HepG2 (cell line): Measurements from ENCODE around the gene EIF2B1. TPM values are rescaled to one million over a fixed set of nuclear protein-coding genes. Genes with fewer than 3 reads are reported as not detected.
A peak's percentile ranks its signal among the peaks of the same experiment; 100 is the strongest.

Experiments used
- BRCA1 ChIP-seq: sonication (generic); formaldehyde crosslinking; IDR thresholded peaks from 2 replicates; pipeline ENCODE4 v1.4.0; 2020; ENCODE audit warnings: missing genetic modification reagents
- CENPX ChIP-seq: sonication (generic); formaldehyde crosslinking; IDR thresholded peaks from 2 replicates; pipeline ENCODE4 v1.9.0; 2021; ENCODE audit warnings: mild to moderate bottlenecking, missing genetic modification reagents, moderate library complexity
- CHD4 ChIP-seq: fragments of 200-600 bp; sonication (generic); IDR thresholded peaks from 2 replicates; pipeline ENCODE4 v1.7.0; 2017; ENCODE audit warnings: mild to moderate bottlenecking, low read length, borderline replicate concordance
- HHEX ChIP-seq: IDR thresholded peaks from 2 replicates; pipeline ENCODE4 v1.6.1; 2016; ENCODE audit warnings: control low read depth
- HNRNPUL1 ChIP-seq: fragments of 200-400 bp; formaldehyde crosslinking; IDR thresholded peaks from 2 replicates; pipeline ENCODE4 v1.6.1; 2017; ENCODE audit warnings: low read depth, mild to moderate bottlenecking, low read length, moderate library complexity
- HOXA9 ChIP-seq: sonication (generic); formaldehyde crosslinking; IDR thresholded peaks from 2 replicates; pipeline ENCODE4 v1.8.1; 2022; ENCODE audit warnings: missing genetic modification reagents, mild to moderate bottlenecking, moderate library complexity, borderline replicate concordance
- KAT8 ChIP-seq: IDR thresholded peaks from 2 replicates; pipeline ENCODE4 v1.6.1; 2016; ENCODE audit warnings: missing genetic modification reagents, missing compliant biosample characterization
- MEIS2 ChIP-seq: sonication (generic); formaldehyde crosslinking; IDR thresholded peaks from 2 replicates; pipeline ENCODE4 v1.9.0; 2021; ENCODE audit warnings: mild to moderate bottlenecking, missing genetic modification reagents
- NFKBIZ ChIP-seq: IDR thresholded peaks from 2 replicates; pipeline ENCODE4 v1.6.1; 2018; ENCODE audit warnings: missing genetic modification reagents, missing compliant biosample characterization
- PAWR ChIP-seq: sonication (generic); formaldehyde crosslinking; IDR thresholded peaks from 2 replicates; pipeline ENCODE4 v1.4.0; 2020; ENCODE audit warnings: missing genetic modification reagents, mild to moderate bottlenecking, borderline replicate concordance
- TARDBP ChIP-seq: sonication (generic); formaldehyde crosslinking; IDR thresholded peaks from 2 replicates; pipeline ENCODE4 v1.8.0; 2022; ENCODE audit warnings: mild to moderate bottlenecking, missing genetic modification reagents
- ZFX ChIP-seq: sonication (generic); formaldehyde crosslinking; IDR thresholded peaks from 2 replicates; pipeline ENCODE4 v1.4.0; 2020; ENCODE audit warnings: mild to moderate bottlenecking, low read depth, missing genetic modification reagents, moderate library complexity
- ZNF644 ChIP-seq: IDR thresholded peaks from 2 replicates; pipeline ENCODE4 v1.6.1; 2016; ENCODE audit warnings: low read depth
- ZNF709 ChIP-seq: sonication (generic); formaldehyde crosslinking; IDR thresholded peaks from 2 replicates; pipeline ENCODE4 v1.5.0; 2020; ENCODE audit warnings: mild to moderate bottlenecking, missing genetic modification reagents
- ZNF879 ChIP-seq: sonication (generic); formaldehyde crosslinking; IDR thresholded peaks from 2 replicates; pipeline ENCODE4 v1.8.1; 2023; ENCODE audit warnings: missing genetic modification reagents
- polyA plus RNA-seq, 8 experiments: library from polyadenylated mRNA; depleted of rRNA in 3 of 8; stranded (reverse) in 7 of 8; unstranded in 1 of 8; fragments of >200 nt; fragmentation: Illumina TruSeq in 4 of 8; extraction: Trizol in 4 of 8; gene quantifications; 2 replicates each; pipeline versions ENCODE4 v1.2.1 to v1.2.3, GENCODE V29; 2011 to 2016; ENCODE audit warnings: low read depth in 4 of 8, missing spikeins in 1 of 8, mixed read lengths in 1 of 8; ENCODE audit not compliant: insufficient read depth in 1 of 8
- total RNA-seq, 5 experiments: library from RNA; depleted of rRNA; stranded (reverse); fragments of >200 nt; fragmentation: Illumina TruSeq; extraction: Trizol; gene quantifications; 2 replicates each; pipeline ENCODE4 v1.2.3, GENCODE V29; 2016; ENCODE audit warnings: low read depth in 1 of 5
- TF ChIP-seq, protein P1 (sequence below): fragments of 450-650 bp; IDR thresholded peaks from 2 replicates; pipeline ENCODE4 v1.6.1; 2017; ENCODE audit warnings: mild to moderate bottlenecking
- TF ChIP-seq, protein P2 (sequence below): sonication (generic); formaldehyde crosslinking; IDR thresholded peaks from 2 replicates; pipeline ENCODE4 v1.5.0; 2020; ENCODE audit warnings: missing genetic modification reagents, mild to moderate bottlenecking, borderline replicate concordance
- TF ChIP-seq, protein P3 (sequence below): sonication (generic); formaldehyde crosslinking; IDR thresholded peaks from 2 replicates; pipeline ENCODE4 v1.4.0; 2020; ENCODE audit warnings: missing genetic modification reagents
- TF ChIP-seq, protein P4 (sequence below): sonication (generic); formaldehyde crosslinking; IDR thresholded peaks from 2 replicates; pipeline ENCODE4 v1.4.0; 2020; ENCODE audit warnings: mild to moderate bottlenecking, missing genetic modification reagents
- TF ChIP-seq, protein P5 (sequence below): sonication (generic); formaldehyde crosslinking; IDR thresholded peaks from 2 replicates; pipeline ENCODE4 v1.4.0; 2020; ENCODE audit warnings: missing genetic modification reagents, mild to moderate bottlenecking, borderline replicate concordance
- TF ChIP-seq, protein P6 (sequence below): sonication (generic); formaldehyde crosslinking; IDR thresholded peaks from 2 replicates; pipeline ENCODE4 v1.4.0; 2020; ENCODE audit warnings: missing genetic modification reagents

EIF2B1 gene
- total and polyA plus RNA-seq, 2 of the 13 experiments (the other 11 are each of a cell fraction or from before 2014, with no cell fraction given) = 18.7 to 37.4 TPM

DNA sequence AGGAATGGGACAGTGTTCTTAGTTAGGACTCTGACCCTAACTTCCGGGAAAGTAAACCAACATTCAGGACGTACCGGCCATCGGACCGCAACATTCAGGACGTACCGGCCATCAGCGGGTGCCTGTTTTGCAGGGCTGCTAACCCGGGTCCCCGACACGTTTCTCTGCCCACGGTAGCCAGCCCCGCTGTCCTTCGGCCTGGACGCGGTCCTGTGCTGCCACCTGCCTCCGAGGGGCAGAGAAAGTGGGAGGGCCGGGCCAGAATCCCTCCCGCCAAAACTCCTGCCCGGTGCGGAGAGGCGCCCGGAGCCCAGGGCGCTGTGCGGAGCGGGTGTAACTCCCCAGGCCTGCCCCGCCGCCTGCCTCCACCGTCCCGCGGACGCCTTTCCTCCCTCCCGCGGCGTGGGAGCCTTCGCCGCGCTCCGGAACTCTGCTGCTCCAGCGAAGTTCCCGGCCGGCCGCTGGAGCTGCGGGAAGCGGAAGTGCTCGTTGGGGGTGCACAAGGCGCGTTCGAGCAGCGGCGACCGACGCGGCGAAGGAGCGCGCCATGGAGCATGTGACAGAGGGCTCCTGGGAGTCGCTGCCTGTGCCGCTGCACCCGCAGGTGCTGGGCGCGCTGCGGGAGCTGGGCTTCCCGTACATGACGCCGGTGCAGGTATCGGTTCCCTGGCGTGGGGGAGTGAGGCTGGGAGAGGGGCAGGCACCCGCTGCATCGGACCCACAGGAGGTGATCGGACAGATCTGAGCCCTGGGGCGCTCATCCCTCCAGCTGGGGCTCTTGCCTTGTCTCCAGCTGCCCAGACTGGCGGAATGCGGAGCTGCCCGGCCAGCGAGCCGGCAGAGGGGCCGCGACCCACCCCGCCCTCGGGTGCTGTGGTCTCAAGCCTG lies 31.6 kb downstream of the EIF2B1 start, which contains the start of gene DDX55 (continued):
- TF ChIP-seq, protein P1, sequence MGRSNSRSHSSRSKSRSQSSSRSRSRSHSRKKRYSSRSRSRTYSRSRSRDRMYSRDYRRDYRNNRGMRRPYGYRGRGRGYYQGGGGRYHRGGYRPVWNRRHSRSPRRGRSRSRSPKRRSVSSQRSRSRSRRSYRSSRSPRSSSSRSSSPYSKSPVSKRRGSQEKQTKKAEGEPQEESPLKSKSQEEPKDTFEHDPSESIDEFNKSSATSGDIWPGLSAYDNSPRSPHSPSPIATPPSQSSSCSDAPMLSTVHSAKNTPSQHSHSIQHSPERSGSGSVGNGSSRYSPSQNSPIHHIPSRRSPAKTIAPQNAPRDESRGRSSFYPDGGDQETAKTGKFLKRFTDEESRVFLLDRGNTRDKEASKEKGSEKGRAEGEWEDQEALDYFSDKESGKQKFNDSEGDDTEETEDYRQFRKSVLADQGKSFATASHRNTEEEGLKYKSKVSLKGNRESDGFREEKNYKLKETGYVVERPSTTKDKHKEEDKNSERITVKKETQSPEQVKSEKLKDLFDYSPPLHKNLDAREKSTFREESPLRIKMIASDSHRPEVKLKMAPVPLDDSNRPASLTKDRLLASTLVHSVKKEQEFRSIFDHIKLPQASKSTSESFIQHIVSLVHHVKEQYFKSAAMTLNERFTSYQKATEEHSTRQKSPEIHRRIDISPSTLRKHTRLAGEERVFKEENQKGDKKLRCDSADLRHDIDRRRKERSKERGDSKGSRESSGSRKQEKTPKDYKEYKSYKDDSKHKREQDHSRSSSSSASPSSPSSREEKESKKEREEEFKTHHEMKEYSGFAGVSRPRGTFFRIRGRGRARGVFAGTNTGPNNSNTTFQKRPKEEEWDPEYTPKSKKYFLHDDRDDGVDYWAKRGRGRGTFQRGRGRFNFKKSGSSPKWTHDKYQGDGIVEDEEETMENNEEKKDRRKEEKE = no peak
- peak; percentile 100 for TF ChIP-seq KAT8 (CRISPR knock-in tag)
- no peak for TF ChIP-seq ZNF644
- TF ChIP-seq, protein P2, sequence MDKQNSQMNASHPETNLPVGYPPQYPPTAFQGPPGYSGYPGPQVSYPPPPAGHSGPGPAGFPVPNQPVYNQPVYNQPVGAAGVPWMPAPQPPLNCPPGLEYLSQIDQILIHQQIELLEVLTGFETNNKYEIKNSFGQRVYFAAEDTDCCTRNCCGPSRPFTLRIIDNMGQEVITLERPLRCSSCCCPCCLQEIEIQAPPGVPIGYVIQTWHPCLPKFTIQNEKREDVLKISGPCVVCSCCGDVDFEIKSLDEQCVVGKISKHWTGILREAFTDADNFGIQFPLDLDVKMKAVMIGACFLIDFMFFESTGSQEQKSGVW = no peak
- TF ChIP-seq MEIS2 (CRISPR knock-in tag) = peak; percentile 83
- TF ChIP-seq NFKBIZ = peak; percentile 26; the same call in 1 of the 2 replicates
- TF ChIP-seq HOXA9 = peak; percentile 74
- no peak for TF ChIP-seq CHD4
- TF ChIP-seq ZNF879 (CRISPR knock-in tag) = no peak
- TF ChIP-seq, protein P3, sequence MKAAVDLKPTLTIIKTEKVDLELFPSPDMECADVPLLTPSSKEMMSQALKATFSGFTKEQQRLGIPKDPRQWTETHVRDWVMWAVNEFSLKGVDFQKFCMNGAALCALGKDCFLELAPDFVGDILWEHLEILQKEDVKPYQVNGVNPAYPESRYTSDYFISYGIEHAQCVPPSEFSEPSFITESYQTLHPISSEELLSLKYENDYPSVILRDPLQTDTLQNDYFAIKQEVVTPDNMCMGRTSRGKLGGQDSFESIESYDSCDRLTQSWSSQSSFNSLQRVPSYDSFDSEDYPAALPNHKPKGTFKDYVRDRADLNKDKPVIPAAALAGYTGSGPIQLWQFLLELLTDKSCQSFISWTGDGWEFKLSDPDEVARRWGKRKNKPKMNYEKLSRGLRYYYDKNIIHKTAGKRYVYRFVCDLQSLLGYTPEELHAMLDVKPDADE = no peak
- peak; percentile 92 for TF ChIP-seq TARDBP
- TF ChIP-seq, protein P4, sequence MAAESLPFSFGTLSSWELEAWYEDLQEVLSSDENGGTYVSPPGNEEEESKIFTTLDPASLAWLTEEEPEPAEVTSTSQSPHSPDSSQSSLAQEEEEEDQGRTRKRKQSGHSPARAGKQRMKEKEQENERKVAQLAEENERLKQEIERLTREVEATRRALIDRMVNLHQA (CRISPR knock-in tag) = no peak
- TF ChIP-seq HHEX (CRISPR knock-in tag) = no peak
- TF ChIP-seq BRCA1 (CRISPR knock-in tag) = 0 out of 2 replicates have a peak, but pooled peaks have one; percentile 89
- TF ChIP-seq, protein P5, sequence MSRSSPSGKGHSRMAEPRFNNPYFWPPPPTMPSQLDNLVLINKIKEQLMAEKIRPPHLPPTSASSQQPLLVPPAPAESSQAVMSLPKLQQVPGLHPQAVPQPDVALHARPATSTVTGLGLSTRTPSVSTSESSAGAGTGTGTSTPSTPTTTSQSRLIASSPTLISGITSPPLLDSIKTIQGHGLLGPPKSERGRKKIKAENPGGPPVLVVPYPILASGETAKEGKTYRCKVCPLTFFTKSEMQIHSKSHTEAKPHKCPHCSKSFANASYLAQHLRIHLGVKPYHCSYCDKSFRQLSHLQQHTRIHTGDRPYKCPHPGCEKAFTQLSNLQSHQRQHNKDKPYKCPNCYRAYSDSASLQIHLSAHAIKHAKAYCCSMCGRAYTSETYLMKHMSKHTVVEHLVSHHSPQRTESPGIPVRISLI (CRISPR knock-in tag) = peak; percentile 63; the same call in 1 of the 2 replicates
- peak; percentile 85 for TF ChIP-seq HNRNPUL1
- TF ChIP-seq ZNF709 (CRISPR knock-in tag) = peak; percentile 91
- TF ChIP-seq ZFX (CRISPR knock-in tag) = peak; percentile 90
- no peak for TF ChIP-seq CENPX (CRISPR knock-in tag)
- TF ChIP-seq PAWR (CRISPR knock-in tag) = 0 out of 2 replicates have a peak, but pooled peaks have one; percentile 79
- TF ChIP-seq, protein P6, sequence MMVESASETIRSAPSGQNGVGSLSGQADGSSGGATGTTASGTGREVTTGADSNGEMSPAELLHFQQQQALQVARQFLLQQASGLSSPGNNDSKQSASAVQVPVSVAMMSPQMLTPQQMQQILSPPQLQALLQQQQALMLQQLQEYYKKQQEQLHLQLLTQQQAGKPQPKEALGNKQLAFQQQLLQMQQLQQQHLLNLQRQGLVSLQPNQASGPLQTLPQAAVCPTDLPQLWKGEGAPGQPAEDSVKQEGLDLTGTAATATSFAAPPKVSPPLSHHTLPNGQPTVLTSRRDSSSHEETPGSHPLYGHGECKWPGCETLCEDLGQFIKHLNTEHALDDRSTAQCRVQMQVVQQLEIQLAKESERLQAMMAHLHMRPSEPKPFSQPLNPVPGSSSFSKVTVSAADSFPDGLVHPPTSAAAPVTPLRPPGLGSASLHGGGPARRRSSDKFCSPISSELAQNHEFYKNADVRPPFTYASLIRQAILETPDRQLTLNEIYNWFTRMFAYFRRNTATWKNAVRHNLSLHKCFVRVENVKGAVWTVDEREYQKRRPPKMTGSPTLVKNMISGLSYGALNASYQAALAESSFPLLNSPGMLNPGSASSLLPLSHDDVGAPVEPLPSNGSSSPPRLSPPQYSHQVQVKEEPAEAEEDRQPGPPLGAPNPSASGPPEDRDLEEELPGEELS (CRISPR knock-in tag) = peak; percentile 75; the same call in 1 of the 2 replicates
